Inflammatory macrophage treated with lipopolysaccharide for 4 hours (primary cell): ENCODE measurements around the gene FBXO46.

ENCODE experiments used
- DNase-seq: peaks from one replicate; pipeline ENCODE4 v3.0.0-alpha.2; 2020

Gene FBXO46

GRCh38 chr19:45682117-45682516, 48.6 kb downstream of the FBXO46 start:
- no peak for DNase-seq

- DNase-seq = peak; percentile 78
Measured at GRCh38 chr19:45681391-45682015, 49.2 kb downstream of the FBXO46 start.

- DNase-seq = peak; percentile 55
Measured at GRCh38 chr19:45677351-45678230, 53.1 kb downstream of the FBXO46 start.

GRCh38 chr19:45676851-45677263, 53.8 kb downstream of the FBXO46 start:
- DNase-seq = no peak

- no peak for DNase-seq
Measured at GRCh38 chr19:45674946-45675345, 55.8 kb downstream of the FBXO46 start.

- DNase-seq = peak; percentile 87
Measured at GRCh38 chr19:45670670-45671453, 59.8 kb downstream of the FBXO46 start.

GRCh38 chr19:45668342-45668871, 62.3 kb downstream of the FBXO46 start:
- peak; percentile 7 for DNase-seq

- peak; percentile 90 for DNase-seq
Measured at GRCh38 chr19:45667620-45668341, 62.9 kb downstream of the FBXO46 start, which contains the start of gene GIPR. Gene GIPR, plus strand, starts transcription at chr19:45668221. Its CDS starts 1,300 bp downstream, at chr19:45669521.

- no peak for DNase-seq
Measured at GRCh38 chr19:45664575-45664974, 66.1 kb downstream of the FBXO46 start.

GRCh38 chr19:45663800-45664199, 66.9 kb downstream of the FBXO46 start:
- DNase-seq = no peak

- no peak for DNase-seq
Measured at GRCh38 chr19:45660636-45661035, 70.1 kb downstream of the FBXO46 start.
